Keratinocyte (primary cell): ENCODE data around the gene CIB1. TPM values are rescaled to one million over a fixed set of nuclear protein-coding genes. Genes with fewer than 3 reads are reported as not detected.

ENCODE experiments used
- DNase-seq: peaks from one replicate; pipeline ENCODE4 v3.0.0-alpha.2; 2011; ENCODE audit warnings: low read depth, missing footprints, low spot score
- FAIRE-seq: peaks from 2 replicates; lab custom pipeline; 2011; peaks lifted over from hg19 to GRCh38; lab: Jason Lieb, UNC
- H2AFZ ChIP-seq: 2 replicates; pipeline ENCODE4 v1.6.0; 2012; ENCODE audit warnings: low read length, control low read depth, inconsistent platforms; ENCODE audit not compliant: control insufficient read depth
- H3K27ac ChIP-seq: 2 replicates; pipeline ENCODE4 v1.5.1; 2011; ENCODE audit warnings: low read length; ENCODE audit not compliant: control insufficient read depth, insufficient read depth
- H3K27me3 ChIP-seq: 3 replicates; pipeline ENCODE4 v1.6.0; 2011; ENCODE audit warnings: low read length; ENCODE audit not compliant: control insufficient read depth, insufficient read depth; ENCODE audit errors: extremely low read depth
- H3K36me3 ChIP-seq, 2 experiments: 2 replicates in 1 of 2; 3 replicates in 1 of 2; pipeline ENCODE4 v1.5.1; 2011; ENCODE audit warnings: low read length in 2 of 2, mild to moderate bottlenecking in 1 of 2; ENCODE audit not compliant: control insufficient read depth in 2 of 2, insufficient read depth in 2 of 2; ENCODE audit errors: extremely low read depth in 1 of 2
- H3K4me1 ChIP-seq: 3 replicates; pipeline ENCODE4 v1.5.1; 2011; ENCODE audit warnings: low read length; ENCODE audit not compliant: control insufficient read depth, insufficient read depth; ENCODE audit errors: extremely low read depth
- H3K4me2 ChIP-seq: 3 replicates; pipeline ENCODE4 v1.6.0; 2011; ENCODE audit warnings: low read depth, low read length; ENCODE audit not compliant: control insufficient read depth, insufficient read depth; ENCODE audit errors: extremely low read depth
- H3K4me3 ChIP-seq, 3 experiments: fragments of 200-600 bp in 1 of 3; sonication (generic) in 1 of 3; 2 replicates in 2 of 3; 3 replicates in 1 of 3; pipeline ENCODE4 v1.5.1; 2011 to 2016; ENCODE audit warnings: low read length in 3 of 3, mild to moderate bottlenecking in 3 of 3, control low read depth in 2 of 3, inconsistent platforms in 1 of 3, low read depth in 1 of 3, mixed read lengths in 1 of 3, mixed run types in 1 of 3, moderate library complexity in 1 of 3; ENCODE audit not compliant: control insufficient read depth in 2 of 3, insufficient read depth in 2 of 3; ENCODE audit errors: extremely low read depth in 1 of 3
- H3K79me2 ChIP-seq: 2 replicates; pipeline ENCODE4 v1.6.0; 2012; ENCODE audit warnings: low read length; ENCODE audit not compliant: control insufficient read depth, insufficient read depth
- H3K9ac ChIP-seq: 3 replicates; pipeline ENCODE4 v1.6.0; 2011; ENCODE audit warnings: low read length; ENCODE audit not compliant: control insufficient read depth, insufficient read depth; ENCODE audit errors: extremely low read depth
- H3K9me1 ChIP-seq: 3 replicates; pipeline ENCODE4 v1.6.0; 2011; ENCODE audit warnings: low read length; ENCODE audit not compliant: control insufficient read depth, insufficient read depth; ENCODE audit errors: extremely low read depth
- H3K9me3 ChIP-seq: 2 replicates; pipeline ENCODE4 v1.5.1; 2012; ENCODE audit warnings: low read depth, low read length; ENCODE audit not compliant: control insufficient read depth
- H4K20me1 ChIP-seq: 3 replicates; pipeline ENCODE4 v1.6.0; 2011; ENCODE audit warnings: low read length; ENCODE audit not compliant: control insufficient read depth, insufficient read depth; ENCODE audit errors: extremely low read depth
- CTCF ChIP-seq, 3 experiments: IDR thresholded peaks in 1 of 3; conservative IDR thresholded peaks in 1 of 3; optimal IDR thresholded peaks in 1 of 3; 2 replicates in 2 of 3; 3 replicates in 1 of 3; pipeline versions ENCODE3 to v1.5.1; 2011; ENCODE audit warnings: low read length in 3 of 3, mild to moderate bottlenecking in 3 of 3, moderate library complexity in 2 of 3, control low read depth in 1 of 3, inconsistent platforms in 1 of 3; ENCODE audit not compliant: insufficient read depth in 2 of 3; ENCODE audit errors: extremely low read depth in 1 of 3
- EZH2 ChIP-seq: IDR thresholded peaks from one replicate; pipeline ENCODE4 v1.6.1; 2012; ENCODE audit warnings: inconsistent platforms, mild to moderate bottlenecking, low read length, moderate library complexity
- dilution Hi-C: fragments of 300-500 bp; cut with MboI; formaldehyde crosslinking; loops from one replicate; pipeline ENCODE4 v1.7.0; 2020; ENCODE audit warnings: low sequenced_read_pairs; ENCODE audit not compliant: extremely low pct_ligation_motif_present
- polyA plus RNA-seq, 5 experiments: library from polyadenylated mRNA; depleted of rRNA in 3 of 5; stranded (reverse) in 3 of 5; stranded (forward) in 1 of 5; unstranded in 1 of 5; fragments of >200 nt; gene quantifications; 1 replicate in 1 of 5; 2 replicates in 3 of 5; 3 replicates in 1 of 5; pipeline versions ENCODE4 v1.2.1 to v1.2.3, GENCODE V29; 2011 to 2012; ENCODE audit warnings: missing spikeins in 2 of 5, low read depth in 1 of 5, low replicate concordance in 1 of 5

Gene CIB1
- polyA plus RNA-seq, 1 donor (not counting 4 experiments of a cell fraction or from before 2014, with no cell fraction given): 70.9 TPM

DNA sequence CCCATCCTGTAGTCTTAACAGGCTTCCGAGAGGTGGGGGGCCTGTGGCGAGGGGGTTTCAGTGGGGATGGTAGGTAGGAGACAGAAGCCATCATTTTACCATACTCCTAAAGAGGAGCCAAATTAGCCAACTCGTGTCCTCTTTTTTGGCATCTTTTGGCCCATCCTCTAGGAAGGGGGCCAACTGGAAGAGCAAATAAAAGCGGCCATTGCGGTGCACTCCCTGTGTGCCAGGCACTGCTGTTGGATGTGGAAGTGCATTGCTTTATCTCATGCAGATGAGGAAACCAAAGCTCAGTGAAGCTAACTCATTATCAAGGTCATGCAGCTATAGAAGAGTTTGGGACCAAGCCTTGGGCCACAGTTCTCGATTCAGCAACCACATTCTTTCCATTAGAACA lies 26.5 kb downstream of the CIB1 start:
- no peak overlapping the region for H3K27ac ChIP-seq
- DNase-seq (no peak), FAIRE-seq (no peak)
- H3K9me1 ChIP-seq: peaks cover 8% of the 10 kb centered on the region
- H4K20me1 ChIP-seq: peaks cover 3% of the 10 kb centered on the region
- no peaks in the 10 kb centered on the region for H3K9me3 ChIP-seq
- no peak overlapping the region for H2AFZ ChIP-seq
- H3K4me2 ChIP-seq: no peak overlapping the region
- H3K27me3 ChIP-seq: no peaks in the 10 kb centered on the region
- H3K4me1 ChIP-seq: peaks cover 69% of the 10 kb centered on the region
- H3K79me2 ChIP-seq: peaks cover 86% of the 10 kb centered on the region
- no peak overlapping the region for H3K4me3 ChIP-seq
- TF ChIP-seq CTCF (optimal IDR thresholded peaks at IDR 0.05 in 1 of 3, IDR thresholded peaks at IDR 0.05 in 1 of 3, conservative IDR thresholded peaks at IDR 0.05 in 1 of 3; ENCODE audit: extremely low read depth in 1 of 3, insufficient read depth in 2 of 3, low read length in 3 of 3): no peak
- TF ChIP-seq EZH2: no peak
- no peak overlapping the region for H3K9ac ChIP-seq
- dilution Hi-C loops: no loop called here
- peaks cover 18 to 62% of the 10 kb centered on the region in 2 experiments for H3K36me3 ChIP-seq

GRCh38 chr15:90205886-90206285 lies 27.9 kb downstream of the CIB1 start:
- dilution Hi-C loops: no loop called here
- H3K36me3 ChIP-seq: peaks cover 18 to 58% of the 10 kb centered on the region in 2 experiments
- no peak for DNase-seq
- no peak overlapping the region for H3K4me2 ChIP-seq
- H4K20me1 ChIP-seq: peaks cover 3% of the 10 kb centered on the region
- H3K9me1 ChIP-seq: peaks cover 8% of the 10 kb centered on the region
- H3K79me2 ChIP-seq: peaks cover 90% of the 10 kb centered on the region
- H3K4me1 ChIP-seq: peaks cover 56% of the 10 kb centered on the region
- no peaks in the 10 kb centered on the region for H3K27me3 ChIP-seq
- no peak for FAIRE-seq
- H3K4me3 ChIP-seq: no peak overlapping the region
- no peaks in the 10 kb centered on the region for H3K9me3 ChIP-seq
- no peak overlapping the region for H2AFZ ChIP-seq
- TF ChIP-seq EZH2: no peak
- TF ChIP-seq CTCF (optimal IDR thresholded peaks at IDR 0.05 in 1 of 3, IDR thresholded peaks at IDR 0.05 in 1 of 3, conservative IDR thresholded peaks at IDR 0.05 in 1 of 3; ENCODE audit: extremely low read depth in 1 of 3, insufficient read depth in 2 of 3, low read length in 3 of 3): no peak
- no peak overlapping the region for H3K27ac ChIP-seq
- no peak overlapping the region for H3K9ac ChIP-seq
